ENCODE measurements around the gene FUBP3. TPM values are rescaled to one million over a fixed set of nuclear protein-coding genes. Genes with fewer than 3 reads are reported as not detected.

FUBP3 gene
- total RNA-seq, 4 donors from 2014 or later, result 40.6 to 64.8 (median 46.4) TPM

DNA sequence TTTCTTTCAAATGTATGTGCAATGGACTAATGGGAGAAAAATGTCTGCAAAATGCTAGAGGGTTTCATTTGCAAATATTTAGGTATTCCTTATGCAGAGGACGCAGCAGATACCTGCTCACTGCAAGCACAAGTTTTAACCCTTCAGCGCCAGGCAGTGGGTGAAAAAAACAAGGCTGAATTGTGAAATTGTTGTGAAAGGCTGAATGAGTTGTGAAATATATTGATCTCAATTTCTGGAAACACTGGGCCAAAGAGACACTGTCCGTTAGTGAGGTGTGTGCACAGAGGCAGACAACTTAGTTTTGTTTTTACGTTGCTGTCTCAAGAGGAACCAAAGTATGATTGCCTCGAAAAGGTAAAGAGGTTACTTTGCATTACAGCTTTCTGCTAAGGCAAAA lies 18.8 kb downstream of the FUBP3 start:
- Histone ChIP-seq H3K27me3 (no peaks in the 10 kb centered on the region), H3K36me3 (peaks cover 22 to 88% (median 46%) of the 10 kb centered on the region in 4 donors), H3K4me1 (no peaks in the 10 kb centered on the region), H3K4me3 (no peak overlapping the region), H3K9me3 (no peaks in the 10 kb centered on the region), H3K27ac (replicated peaks in 1 of 4) (no peak overlapping the region)
- 91% methylated on average over 5 of the region's 5 CpGs for WGBS
- TF ChIP-seq EP300 (IDR thresholded peaks at IDR 0.05), result no peak
- TF ChIP-seq CTCF (IDR thresholded peaks at IDR 0.05), result no peak
- no peak for TF ChIP-seq POLR2AphosphoS5 (IDR thresholded peaks at IDR 0.05)
- no peak for TF ChIP-seq POLR2A (IDR thresholded peaks at IDR 0.05; ENCODE audit: low read depth)
- DNase-seq (ENCODE audit: extremely low spot score), result no peak
- intact Hi-C loops (cut with DNase I), result no loop called here

GRCh38 chr9:130599625-130600024 lies 20.2 kb downstream of the FUBP3 start:
- 90% methylated on average over 2 of the region's 2 CpGs for WGBS
- intact Hi-C loops (cut with DNase I), result no loop called here
- Histone ChIP-seq H3K9me3 (no peaks in the 10 kb centered on the region), H3K36me3 (peaks cover 22 to 88% (median 50%) of the 10 kb centered on the region in 4 donors), H3K27ac (replicated peaks in 1 of 4) (no peak overlapping the region), H3K27me3 (no peaks in the 10 kb centered on the region), H3K4me3 (no peak overlapping the region), H3K4me1 (no peaks in the 10 kb centered on the region)
- no peak for DNase-seq (ENCODE audit: extremely low spot score)
- TF ChIP-seq CTCF (IDR thresholded peaks at IDR 0.05), result no peak
- no peak for TF ChIP-seq EP300 (IDR thresholded peaks at IDR 0.05)
- TF ChIP-seq POLR2AphosphoS5 (IDR thresholded peaks at IDR 0.05), result no peak

- peaks cover 17 to 90% (median 48%) of the 10 kb centered on the region in 4 donors for H3K36me3 ChIP-seq
- WGBS, result 79% methylated on average over 2 of the region's 2 CpGs
Observed at GRCh38 chr9:130601100-130601499, 21.7 kb downstream of the FUBP3 start.

DNA sequence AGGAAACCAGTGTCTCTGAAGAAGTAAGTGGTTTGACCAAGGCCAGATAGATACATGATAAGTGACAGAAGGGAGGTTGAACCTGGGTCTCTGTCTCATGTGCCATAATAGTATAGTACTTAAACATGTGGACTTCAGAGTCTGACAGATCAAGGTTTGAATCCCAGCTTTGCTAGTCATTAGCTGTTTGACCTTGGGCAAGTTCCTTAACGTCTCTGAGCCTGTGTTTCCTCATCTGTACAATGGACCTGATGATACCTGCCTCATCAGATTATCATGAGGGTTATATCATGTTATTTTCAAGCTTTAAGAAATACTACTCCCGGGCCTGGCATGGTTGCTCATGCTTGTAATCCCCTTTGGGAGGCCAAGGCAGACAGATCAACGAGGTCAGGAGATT lies 24.9 kb downstream of the FUBP3 start:
- DNase-seq (ENCODE audit: extremely low spot score), result no peak
- Histone ChIP-seq H3K27me3 (no peaks in the 10 kb centered on the region), H3K4me3 (no peak overlapping the region), H3K36me3 (peaks cover 0 to 61% (median 23%) of the 10 kb centered on the region in 4 donors), H3K9me3 (no peaks in the 10 kb centered on the region), H3K4me1 (peaks cover 19 to 27% (median 22%) of the 10 kb centered on the region in 4 donors), H3K27ac (replicated peaks in 1 of 4) (no peak overlapping the region)
- TF ChIP-seq POLR2AphosphoS5 (IDR thresholded peaks at IDR 0.05) (no peak), EP300 (IDR thresholded peaks at IDR 0.05) (no peak), POLR2A (IDR thresholded peaks at IDR 0.05; ENCODE audit: low read depth) (no peak), CTCF (IDR thresholded peaks at IDR 0.05) (no peak)
- WGBS, result 100% methylated on average over 3 of the region's 3 CpGs
- intact Hi-C loops (cut with DNase I), result no loop called here

More at GRCh38 chr9:130601100-130601499, 21.7 kb downstream of the FUBP3 start:
- no peak for TF ChIP-seq POLR2AphosphoS5 (IDR thresholded peaks at IDR 0.05)
- no peak overlapping the region for H3K4me3 ChIP-seq
- no peaks in the 10 kb centered on the region for H3K9me3 ChIP-seq
- no peaks in the 10 kb centered on the region for H3K4me1 ChIP-seq
- intact Hi-C loops (cut with DNase I), result no loop called here
- no peak overlapping the region for H3K27ac ChIP-seq (replicated peaks in 1 of 4)
- H3K27me3 ChIP-seq, result no peaks in the 10 kb centered on the region
- no peak for DNase-seq (ENCODE audit: extremely low spot score)

DNA sequence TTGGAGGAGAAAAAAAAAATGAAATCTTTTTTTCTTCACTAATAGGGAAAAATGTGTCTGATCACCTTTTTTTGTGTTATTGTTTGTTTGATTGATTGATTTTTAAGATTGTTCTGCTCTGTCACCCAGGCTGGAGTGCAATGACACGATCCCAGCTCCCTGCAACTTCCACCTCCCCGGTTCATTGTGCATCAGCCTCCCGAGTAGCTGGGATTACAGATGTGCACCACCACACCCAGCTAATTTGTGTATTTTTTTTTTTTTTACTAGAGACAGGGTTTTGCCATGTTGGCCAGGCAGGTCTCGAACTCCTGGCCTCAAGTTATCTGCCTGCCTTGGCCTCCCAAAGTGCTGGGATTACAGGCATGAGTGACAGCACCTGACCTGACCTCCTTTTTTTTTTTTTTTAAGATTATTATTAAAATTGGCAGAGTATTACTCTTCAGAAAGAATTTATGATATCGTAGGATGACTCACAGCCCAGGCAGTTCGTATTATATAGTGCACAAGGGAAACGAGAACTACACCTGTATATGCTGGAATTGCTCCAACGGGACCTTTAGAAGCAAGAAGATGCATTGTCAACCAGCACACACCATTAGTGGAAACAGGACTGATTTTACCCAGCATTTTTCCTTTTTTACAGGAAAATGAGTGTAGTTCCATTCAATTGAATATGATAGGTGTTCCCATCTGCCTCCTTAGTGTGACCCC lies 27.7 kb downstream of the FUBP3 start:
- H3K9me3 ChIP-seq, result no peaks in the 10 kb centered on the region
- WGBS, result 83% methylated on average over 8 of the region's 8 CpGs
- H3K4me1 ChIP-seq, result peaks cover 27 to 50% (median 46%) of the 10 kb centered on the region in 4 donors
- peaks cover 0 to 43% (median 21%) of the 10 kb centered on the region in 4 donors for H3K36me3 ChIP-seq
- intact Hi-C loops (cut with DNase I), result no loop called here
- peak overlapping the region; percentile 10 to 63 (median 46) for H3K27ac ChIP-seq (replicated peaks in 1 of 4)
- no peak for DNase-seq (ENCODE audit: extremely low spot score)
- no peaks in the 10 kb centered on the region for H3K27me3 ChIP-seq
- H3K4me3 ChIP-seq, result no peak overlapping the region
- no peak for TF ChIP-seq CTCF (IDR thresholded peaks at IDR 0.05)
